CD4-positive, alpha-beta T cell treated with Interleukin-10 for 1 hour (primary cell): ENCODE results near the gene NOXO1.
"Not testable (repeated sequence)": the region's sequence is repeated elsewhere in the genome, so short reads cannot be mapped to it uniquely, and the experiment has no call there.

ENCODE experiments used
- DNase-seq: peaks from one replicate; pipeline ENCODE4 v3.0.0-alpha.2; 2020

The NOXO1 gene

DNA sequence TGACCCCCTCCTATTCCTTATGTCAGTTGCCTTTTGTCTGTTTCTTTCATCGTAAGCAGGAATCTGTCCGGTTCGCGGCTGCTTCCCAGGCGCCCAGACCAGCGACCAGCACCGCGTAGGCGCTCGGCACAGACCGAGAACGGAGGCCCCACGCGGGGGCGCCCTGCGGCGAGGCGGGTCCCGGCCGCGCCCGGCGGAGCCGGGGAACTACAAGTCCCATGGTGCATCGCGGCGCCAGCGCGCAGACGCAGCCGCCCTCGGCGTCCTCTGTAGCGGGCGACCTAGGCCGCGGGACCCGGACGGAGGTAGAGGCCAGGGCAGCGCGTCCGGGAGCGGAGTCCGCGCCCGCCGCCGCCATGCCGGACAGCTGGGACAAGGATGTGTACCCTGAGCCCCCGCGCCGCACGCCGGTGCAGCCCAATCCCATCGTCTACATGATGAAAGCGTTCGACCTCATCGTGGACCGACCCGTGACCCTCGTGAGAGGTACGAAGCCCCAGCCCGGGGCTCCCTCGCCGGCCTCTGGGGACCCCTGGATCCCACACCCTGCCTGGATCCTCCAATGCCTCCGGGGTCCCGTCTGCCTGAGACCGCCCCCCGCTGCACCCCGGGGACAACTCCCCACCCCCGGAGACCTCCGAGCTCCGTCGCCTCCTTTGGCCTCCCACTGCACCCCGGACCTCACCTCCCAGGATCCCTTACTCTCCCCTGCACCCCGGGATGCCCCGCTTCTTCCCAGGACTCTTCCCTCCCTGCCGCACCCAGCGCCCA lies 21.8 kb downstream of the NOXO1 start, which contains the start of gene NDUFB10:
NDUFB10 (plus strand) TSS at position 270 of the 771 bp plus-strand sequence; CDS start at position 357, 87 bp downstream.
- peak; percentile 91 for DNase-seq

DNA sequence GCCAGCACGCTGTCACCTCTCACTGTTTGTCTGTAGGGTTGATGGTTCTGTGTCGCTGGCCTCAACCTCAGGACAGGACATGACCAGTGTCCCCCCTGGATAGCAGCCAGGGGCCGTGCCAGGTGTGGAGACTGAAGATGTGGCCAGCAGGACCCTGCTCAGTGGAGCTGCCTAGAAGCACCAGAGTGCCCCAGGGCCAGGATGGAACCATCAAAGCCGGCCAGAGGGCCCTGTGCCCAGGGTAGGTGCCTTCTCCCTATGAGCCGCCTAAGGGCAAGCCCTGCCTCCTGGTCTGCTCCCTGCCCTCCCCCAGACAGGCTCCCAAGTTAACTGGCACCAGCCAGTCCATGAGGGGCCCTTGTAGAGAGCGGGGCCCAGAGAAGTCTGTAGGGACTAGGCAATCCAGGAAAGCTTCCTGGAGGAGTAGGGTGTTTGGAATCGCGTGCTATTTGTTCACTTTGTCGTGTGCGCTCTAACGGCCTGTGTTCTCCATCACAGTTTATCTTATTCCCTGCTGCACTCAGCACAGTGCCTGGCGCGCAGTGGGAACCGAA lies 22.5 kb downstream of the NOXO1 start:
- no peak for DNase-seq

GRCh38 chr16:1958143-1958491 lies 23.2 kb downstream of the NOXO1 start:
- DNase-seq: not testable (repeated sequence)

- DNase-seq: not testable (repeated sequence)
These were observed 23.7 kb downstream of the NOXO1 start for GRCh38 chr16:1957434-1958142.

DNA sequence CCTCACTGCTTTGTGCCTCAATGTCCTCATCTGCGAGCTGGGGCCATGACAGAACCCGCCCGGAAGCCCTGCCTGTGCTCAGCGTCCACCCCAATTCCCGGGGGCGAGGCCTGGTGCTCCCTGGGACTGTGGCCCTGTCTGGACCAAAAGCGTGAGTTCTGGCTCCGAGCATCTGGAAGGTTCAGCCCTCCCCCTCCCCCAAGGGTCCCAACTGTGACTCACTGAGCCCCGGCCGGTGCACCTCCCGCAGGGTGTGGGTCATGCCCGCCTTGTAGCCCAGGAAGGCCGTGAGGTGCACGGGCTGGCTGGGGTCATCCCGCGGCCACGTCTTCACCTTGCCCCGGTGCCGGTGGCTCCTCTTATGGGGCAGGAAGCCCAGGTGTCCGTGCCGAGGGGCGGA lies 27.5 kb downstream of the NOXO1 start:
- no peak for DNase-seq

GRCh38 chr16:1950559-1950958 lies 30.7 kb downstream of the NOXO1 start:
- no peak for DNase-seq

DNA sequence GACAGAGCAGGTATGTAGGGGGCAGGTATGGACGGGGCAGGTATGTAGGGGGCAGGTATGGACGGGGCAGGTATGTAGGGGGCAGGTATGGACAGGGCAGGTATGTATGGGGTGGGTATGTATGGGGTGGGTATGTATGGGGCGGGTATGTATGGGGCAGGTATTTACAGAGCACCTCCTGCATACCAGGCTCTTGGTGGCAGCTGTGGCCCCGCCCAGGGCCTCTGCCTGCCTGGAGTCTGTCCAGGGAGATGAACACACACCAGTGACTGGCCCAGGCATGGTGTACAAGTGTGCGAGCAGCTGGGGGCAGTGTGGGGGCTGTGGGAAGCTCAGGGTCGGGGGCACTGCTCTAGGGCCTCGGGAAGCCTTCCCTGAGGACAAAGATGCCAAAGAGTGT lies 31.2 kb downstream of the NOXO1 start:
- DNase-seq: no peak

- no peak for DNase-seq
These were observed 31.8 kb downstream of the NOXO1 start for GRCh38 chr16:1949507-1949906.

- no peak for DNase-seq
These were observed 33.9 kb downstream of the NOXO1 start for GRCh38 chr16:1947369-1947670.

- no peak for DNase-seq
These were observed 34.5 kb downstream of the NOXO1 start for GRCh38 chr16:1946495-1947368.

GRCh38 chr16:1945559-1946391 lies 35.5 kb downstream of the NOXO1 start:
- no peak for DNase-seq

DNA sequence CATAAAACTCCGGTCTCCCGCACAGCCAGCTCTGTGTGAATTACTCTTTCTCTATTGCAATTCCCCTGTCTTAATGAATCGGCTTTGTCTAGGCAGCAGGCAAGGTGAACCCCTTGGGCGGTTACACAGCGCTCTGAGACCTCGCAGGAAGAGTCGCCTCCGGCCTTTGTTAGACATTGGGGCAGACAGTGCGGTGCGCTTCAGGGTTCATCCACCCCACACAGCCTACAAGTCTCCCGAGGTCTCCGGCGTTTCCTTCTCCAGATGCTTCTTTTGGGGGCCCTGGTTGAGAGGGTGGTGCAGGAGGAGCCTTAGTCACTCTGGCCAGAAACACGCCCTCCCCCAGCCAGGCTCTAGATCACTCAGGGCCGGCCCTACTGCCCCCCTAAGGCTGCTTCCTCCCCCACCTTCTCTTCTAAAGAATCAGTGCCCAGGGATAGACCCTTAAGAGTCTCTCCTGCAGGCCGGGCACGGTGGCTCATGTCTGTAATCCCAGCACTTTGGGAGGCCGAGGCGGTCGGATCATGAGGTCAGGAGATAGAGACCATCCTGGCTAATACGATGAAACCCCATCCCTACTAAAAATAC lies 36.6 kb downstream of the NOXO1 start:
- DNase-seq: no peak

- peak; percentile 99 for DNase-seq
These were observed 38.2 kb downstream of the NOXO1 start, which contains the start of gene MSRB1 for GRCh38 chr16:1942810-1943726. Gene MSRB1 (minus strand): TSS chr16:1943199. CDS start chr16:1943156, 43 bp downstream.

GRCh38 chr16:1942047-1942809 lies 39.0 kb downstream of the NOXO1 start:
- no peak for DNase-seq

- DNase-seq: no peak
These were observed 39.9 kb downstream of the NOXO1 start for GRCh38 chr16:1941162-1942046.

- no peak for DNase-seq
These were observed 40.8 kb downstream of the NOXO1 start for GRCh38 chr16:1940273-1941161.

DNA sequence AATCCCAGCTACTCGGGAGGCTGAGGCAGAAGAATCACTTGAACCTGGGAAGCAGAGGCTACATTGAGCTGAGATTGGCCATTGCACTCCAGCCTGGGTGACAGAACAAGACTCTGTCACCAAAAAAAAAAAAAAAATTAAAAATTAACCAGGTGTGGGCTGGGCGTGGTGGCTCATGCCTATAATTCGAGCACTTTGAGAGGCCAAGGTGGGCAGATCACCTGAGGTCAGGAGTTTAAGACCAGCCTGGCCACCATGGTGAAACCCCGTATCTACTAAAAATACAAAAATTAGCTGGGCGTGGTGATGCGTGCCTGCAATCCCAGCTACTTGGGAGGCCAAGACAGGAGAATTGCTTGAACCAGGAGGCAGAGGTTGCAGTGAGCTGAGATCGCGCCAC lies 41.4 kb downstream of the NOXO1 start:
- not testable (repeated sequence) for DNase-seq

GRCh38 chr16:1938910-1939309 lies 42.4 kb downstream of the NOXO1 start:
- DNase-seq: no peak
